KMS-11 (cell line): ENCODE measurements around the gene MARCHF10.

ENCODE experiments used
- H2AFZ ChIP-seq: fragments of 200-600 bp; sonication (generic); 2 replicates; pipeline ENCODE4 v1.6.1; 2016; ENCODE audit warnings: antibody characterized with exemption, mixed run types, low read depth
- H3K27ac ChIP-seq: fragments of 200-600 bp; sonication (generic); 2 replicates; pipeline ENCODE4 v1.6.1; 2016; ENCODE audit warnings: mild to moderate bottlenecking, mixed run types
- H3K27me3 ChIP-seq: fragments of 200-600 bp; sonication (generic); 2 replicates; pipeline ENCODE4 v1.6.1; 2017; ENCODE audit warnings: mild to moderate bottlenecking, low read depth, mixed run types, moderate library complexity; ENCODE audit not compliant: insufficient read depth
- H3K36me3 ChIP-seq: fragments of 200-600 bp; sonication (generic); 2 replicates; pipeline ENCODE4 v1.6.1; 2017; ENCODE audit warnings: mild to moderate bottlenecking, mixed run types; ENCODE audit not compliant: insufficient read depth
- H3K4me1 ChIP-seq: fragments of 200-600 bp; sonication (generic); 2 replicates; pipeline ENCODE4 v1.6.1; 2016; ENCODE audit warnings: mild to moderate bottlenecking, low read depth, mixed run types; ENCODE audit not compliant: poor library complexity, severe bottlenecking
- H3K4me2 ChIP-seq: fragments of 200-600 bp; sonication (generic); 2 replicates; pipeline ENCODE4 v1.7.0; 2016; ENCODE audit warnings: mild to moderate bottlenecking, mixed run types
- H3K4me3 ChIP-seq: fragments of 200-600 bp; sonication (generic); IDR thresholded peaks from 2 replicates; pipeline ENCODE4 v1.6.1; 2017; ENCODE audit warnings: low read depth, low read length, mixed read lengths; ENCODE audit not compliant: insufficient read depth
- H3K79me2 ChIP-seq: fragments of 200-600 bp; sonication (generic); 2 replicates; pipeline ENCODE4 v1.6.1; 2016; ENCODE audit warnings: low read depth, mixed run types; ENCODE audit not compliant: insufficient read depth
- H3K9ac ChIP-seq: fragments of 200-600 bp; sonication (generic); 2 replicates; pipeline ENCODE4 v1.6.1; 2016; ENCODE audit warnings: mild to moderate bottlenecking, mixed run types
- H4K20me1 ChIP-seq: fragments of 200-600 bp; sonication (generic); 2 replicates; pipeline ENCODE4 v1.6.1; 2016; ENCODE audit warnings: mild to moderate bottlenecking, mixed run types; ENCODE audit not compliant: insufficient read depth
- TF ChIP-seq, protein P1 (sequence below): fragments of 200-600 bp; sonication (generic); conservative IDR thresholded peaks from 2 replicates; pipeline ENCODE4 v1.6.1; 2017; ENCODE audit warnings: low read depth, mild to moderate bottlenecking, antibody characterized with exemption, low read length, moderate library complexity, mixed read lengths

MARCHF10 gene

DNA sequence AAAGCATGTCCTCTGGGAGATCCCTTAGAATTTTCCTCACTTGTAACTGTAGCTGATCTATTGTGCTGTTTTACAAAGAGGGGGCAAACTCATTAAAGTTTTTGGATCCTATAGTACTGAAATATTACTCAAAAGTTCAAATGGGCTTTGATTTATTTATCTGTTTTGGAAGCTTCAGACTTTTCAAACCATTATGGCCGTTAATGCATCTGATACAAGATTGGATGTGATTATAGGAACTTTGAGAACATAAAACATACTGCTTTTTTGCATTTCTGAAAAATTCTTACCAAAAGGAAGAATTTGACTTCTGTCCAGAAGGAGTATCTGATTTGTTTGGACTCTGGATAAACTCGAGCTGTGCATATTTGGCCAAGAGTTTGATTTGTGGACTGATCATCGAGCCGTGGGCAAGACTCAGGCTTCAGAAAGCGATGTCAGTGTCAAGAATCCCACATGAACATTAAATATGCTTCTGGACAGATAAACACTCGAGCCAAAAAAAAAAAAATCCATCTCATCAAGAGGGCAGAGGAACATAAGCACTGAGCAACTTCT is 8.2 kb upstream of the MARCHF10 start:
- Histone ChIP-seq H4K20me1 (no peaks in the 10 kb centered on the region), H3K36me3 (no peaks in the 10 kb centered on the region), H3K4me2 (no peak overlapping the region), H2AFZ (no peak overlapping the region), H3K27me3 (no peaks in the 10 kb centered on the region), H3K79me2 (no peaks in the 10 kb centered on the region), H3K9ac (no peak overlapping the region), H3K4me1 (no peaks in the 10 kb centered on the region), H3K4me3 (no peak overlapping the region), H3K27ac (no peak overlapping the region)
- TF ChIP-seq, protein P1, sequence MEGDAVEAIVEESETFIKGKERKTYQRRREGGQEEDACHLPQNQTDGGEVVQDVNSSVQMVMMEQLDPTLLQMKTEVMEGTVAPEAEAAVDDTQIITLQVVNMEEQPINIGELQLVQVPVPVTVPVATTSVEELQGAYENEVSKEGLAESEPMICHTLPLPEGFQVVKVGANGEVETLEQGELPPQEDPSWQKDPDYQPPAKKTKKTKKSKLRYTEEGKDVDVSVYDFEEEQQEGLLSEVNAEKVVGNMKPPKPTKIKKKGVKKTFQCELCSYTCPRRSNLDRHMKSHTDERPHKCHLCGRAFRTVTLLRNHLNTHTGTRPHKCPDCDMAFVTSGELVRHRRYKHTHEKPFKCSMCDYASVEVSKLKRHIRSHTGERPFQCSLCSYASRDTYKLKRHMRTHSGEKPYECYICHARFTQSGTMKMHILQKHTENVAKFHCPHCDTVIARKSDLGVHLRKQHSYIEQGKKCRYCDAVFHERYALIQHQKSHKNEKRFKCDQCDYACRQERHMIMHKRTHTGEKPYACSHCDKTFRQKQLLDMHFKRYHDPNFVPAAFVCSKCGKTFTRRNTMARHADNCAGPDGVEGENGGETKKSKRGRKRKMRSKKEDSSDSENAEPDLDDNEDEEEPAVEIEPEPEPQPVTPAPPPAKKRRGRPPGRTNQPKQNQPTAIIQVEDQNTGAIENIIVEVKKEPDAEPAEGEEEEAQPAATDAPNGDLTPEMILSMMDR: no peak

DNA sequence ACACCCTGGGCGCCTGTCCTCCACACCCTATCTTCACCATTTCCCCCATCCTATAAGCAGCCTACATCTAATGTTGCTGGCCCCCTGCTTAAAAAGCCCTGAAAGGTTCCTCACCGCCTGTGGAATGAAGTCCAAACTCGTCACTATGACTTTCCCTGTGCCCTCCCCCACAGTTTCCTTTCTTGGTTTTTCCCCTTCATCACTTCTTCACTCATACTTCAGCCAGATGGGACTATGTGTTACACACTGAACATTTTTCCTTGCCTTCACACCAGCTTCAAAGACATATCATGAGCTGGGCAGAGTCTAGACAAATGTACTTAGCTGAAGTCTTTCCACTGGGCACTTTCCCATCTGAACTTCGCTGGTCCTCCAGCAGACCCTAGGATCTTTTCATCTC is 1.5 kb upstream of the MARCHF10 start:
- no peak overlapping the region for H2AFZ ChIP-seq
- no peak overlapping the region for H3K4me3 ChIP-seq
- TF ChIP-seq, protein P1: no peak

DNA sequence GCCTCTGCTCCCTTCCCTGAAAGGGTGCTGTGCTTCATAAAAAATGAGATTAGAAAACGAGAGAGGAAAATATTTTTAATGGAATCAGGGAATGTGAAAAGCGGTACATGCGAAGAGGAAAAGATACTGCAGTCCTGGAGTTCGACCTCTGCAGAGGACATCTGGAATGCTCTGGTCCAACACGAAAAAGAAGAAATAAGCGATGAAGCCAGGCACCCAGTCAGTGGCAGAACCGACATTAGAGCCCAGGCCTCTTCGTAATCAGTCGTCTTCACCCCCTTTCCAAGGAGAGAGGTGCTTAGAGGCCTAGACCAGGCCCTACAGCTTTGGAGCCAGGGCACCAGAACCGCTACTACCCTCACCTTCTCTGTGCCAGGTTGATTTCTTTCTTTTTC is 459 bp upstream of the MARCHF10 start:
- no peak overlapping the region for H3K4me3 ChIP-seq
- no peak overlapping the region for H3K9ac ChIP-seq
- H3K4me1 ChIP-seq: no peaks in the 10 kb centered on the region
- H4K20me1 ChIP-seq: no peaks in the 10 kb centered on the region
- no peak overlapping the region for H3K27ac ChIP-seq
- no peaks in the 10 kb centered on the region for H3K27me3 ChIP-seq
- H3K79me2 ChIP-seq: no peaks in the 10 kb centered on the region
- H3K4me2 ChIP-seq: no peak overlapping the region
- no peaks in the 10 kb centered on the region for H3K36me3 ChIP-seq
- H2AFZ ChIP-seq: no peak overlapping the region
- TF ChIP-seq, protein P1: no peak

More for the DNA sequence above, 1.5 kb upstream of the MARCHF10 start:
- no peaks in the 10 kb centered on the region for H3K4me1 ChIP-seq
- no peaks in the 10 kb centered on the region for H3K79me2 ChIP-seq
- H3K9ac ChIP-seq: no peak overlapping the region
- no peak overlapping the region for H3K27ac ChIP-seq
- H3K27me3 ChIP-seq: no peaks in the 10 kb centered on the region
- no peak overlapping the region for H3K4me2 ChIP-seq
- H3K36me3 ChIP-seq: no peaks in the 10 kb centered on the region
- no peaks in the 10 kb centered on the region for H4K20me1 ChIP-seq

DNA sequence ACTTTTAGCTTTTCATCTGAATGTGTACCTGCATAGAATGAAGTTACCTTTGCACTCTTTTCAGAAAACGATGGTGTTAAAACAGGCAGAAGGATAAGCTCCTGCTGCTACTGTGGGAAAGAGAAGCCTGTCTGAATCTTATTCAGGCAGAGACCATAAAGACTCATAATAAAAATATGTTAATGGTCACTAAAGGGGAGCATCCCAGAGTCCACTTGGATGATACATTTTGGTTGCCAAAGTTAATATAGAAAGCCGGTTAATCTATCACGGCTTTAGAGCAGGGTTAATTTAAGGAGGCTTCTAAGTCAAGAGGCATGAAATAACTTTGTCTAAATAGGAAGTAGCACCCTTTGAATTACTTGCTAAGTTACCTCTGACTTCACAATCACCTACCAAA is 2.9 kb downstream of the MARCHF10 start:
- Histone ChIP-seq H4K20me1 (no peaks in the 10 kb centered on the region), H3K27ac (no peak overlapping the region), H3K4me2 (no peak overlapping the region), H3K27me3 (no peaks in the 10 kb centered on the region), H3K4me1 (no peaks in the 10 kb centered on the region), H3K9ac (no peak overlapping the region), H3K79me2 (no peaks in the 10 kb centered on the region), H3K4me3 (no peak overlapping the region), H2AFZ (no peak overlapping the region), H3K36me3 (no peaks in the 10 kb centered on the region)
- TF ChIP-seq, protein P1: no peak
